Measurements from ENCODE around the gene UBA7.
"Not testable (repeated sequence)": the region's sequence is repeated elsewhere in the genome, so short reads cannot be mapped to it uniquely, and the experiment has no call there.

Gene UBA7

GRCh38 chr3:49785565-49786356, 28.0 kb downstream of the UBA7 start:
- FAIRE-seq, result no peak

GRCh38 chr3:49782277-49782676, 31.5 kb downstream of the UBA7 start:
- not testable (repeated sequence) for FAIRE-seq

GRCh38 chr3:49781415-49782199, 32.1 kb downstream of the UBA7 start:
- FAIRE-seq, result no peak

- not testable (repeated sequence) for FAIRE-seq
Observed at GRCh38 chr3:49780975-49781365, 32.8 kb downstream of the UBA7 start.

- no peak for FAIRE-seq
Observed at GRCh38 chr3:49780080-49780974, 33.4 kb downstream of the UBA7 start.

- FAIRE-seq, result no peak
Observed at GRCh38 chr3:49779358-49780079, 34.2 kb downstream of the UBA7 start.

GRCh38 chr3:49776101-49776500, 37.7 kb downstream of the UBA7 start:
- not testable (repeated sequence) for FAIRE-seq

- no peak for FAIRE-seq
Observed at GRCh38 chr3:49775538-49775937, 38.2 kb downstream of the UBA7 start.

- FAIRE-seq, result no peak
Observed at GRCh38 chr3:49772703-49773102, 41.0 kb downstream of the UBA7 start.

GRCh38 chr3:49771340-49771938, 42.3 kb downstream of the UBA7 start:
- FAIRE-seq, result no peak

- FAIRE-seq, result no peak
Observed at GRCh38 chr3:49769926-49770325, 43.8 kb downstream of the UBA7 start.

- no peak for FAIRE-seq
Observed at GRCh38 chr3:49769286-49769915, 44.4 kb downstream of the UBA7 start.

- no peak for FAIRE-seq
Observed at GRCh38 chr3:49763981-49764380, 49.8 kb downstream of the UBA7 start.

- no peak for FAIRE-seq
Observed at GRCh38 chr3:49761661-49762060, 52.1 kb downstream of the UBA7 start.

GRCh38 chr3:49759226-49759625, 54.5 kb downstream of the UBA7 start:
- FAIRE-seq, result no peak

GRCh38 chr3:49757197-49757596, 56.6 kb downstream of the UBA7 start:
- no peak for FAIRE-seq

GRCh38 chr3:49756036-49756435, 57.7 kb downstream of the UBA7 start:
- no peak for FAIRE-seq

Measured in A204.1 (cell line).